Liver (tissue), 3 donors: ENCODE data around the gene AOPEP.

ENCODE experiments used
- ATF3 ChIP-seq: IDR thresholded peaks from 2 replicates; pipeline ENCODE4 v1.6.1; 2016; ENCODE audit warnings: antibody characterized with exemption
- CTCF ChIP-seq: fragments of 150-350 bp; IDR thresholded peaks from 2 replicates; pipeline ENCODE4 v1.5.1; 2017; ENCODE audit warnings: improper control_type of control experiment, low read depth, low read length; ENCODE audit not compliant: missing input control
- FOXA1 ChIP-seq: IDR thresholded peaks from 2 replicates; pipeline ENCODE4 v1.6.1; 2016; ENCODE audit warnings: antibody characterized with exemption
- GABPA ChIP-seq, 2 donors: IDR thresholded peaks in 1 of 2; conservative IDR thresholded peaks in 1 of 2; 2 replicates each; pipeline ENCODE4 v1.6.1; 2016; ENCODE audit warnings: antibody characterized with exemption in 2 of 2, mild to moderate bottlenecking in 1 of 2, moderate library complexity in 1 of 2
- HNF4G ChIP-seq: IDR thresholded peaks from 2 replicates; pipeline ENCODE4 v1.6.1; 2016; ENCODE audit warnings: antibody characterized with exemption
- JUND ChIP-seq, 2 donors: IDR thresholded peaks; 2 replicates each; pipeline ENCODE4 v1.6.1; 2016; ENCODE audit warnings: antibody characterized with exemption in 2 of 2
- MAX ChIP-seq: IDR thresholded peaks from 2 replicates; pipeline ENCODE4 v1.6.1; 2016; ENCODE audit warnings: antibody characterized with exemption
- RAD21 ChIP-seq, 2 donors: IDR thresholded peaks; 2 replicates each; pipeline ENCODE4 v1.6.1; 2016; ENCODE audit warnings: antibody characterized with exemption in 2 of 2, mild to moderate bottlenecking in 2 of 2
- REST ChIP-seq: IDR thresholded peaks from 2 replicates; pipeline ENCODE4 v1.6.1; 2016; ENCODE audit warnings: antibody characterized with exemption, mild to moderate bottlenecking
- TAF1 ChIP-seq: conservative IDR thresholded peaks from 2 replicates; pipeline ENCODE4 v1.6.1; 2016; ENCODE audit warnings: antibody characterized with exemption, mild to moderate bottlenecking
- YY1 ChIP-seq: IDR thresholded peaks from 2 replicates; pipeline ENCODE4 v1.6.1; 2016; ENCODE audit warnings: antibody characterized with exemption, mild to moderate bottlenecking
- ZBTB33 ChIP-seq: IDR thresholded peaks from 2 replicates; pipeline ENCODE4 v1.6.1; 2016; ENCODE audit warnings: antibody characterized with exemption
- donor health status: healthy.
- donor health status: healthy.

GRCh38 chr9:94950579-94951323 is 224.3 kb downstream of the AOPEP start:
- TF ChIP-seq CTCF (no peak), YY1 (peak; percentile 51), RAD21 (IDR thresholded peaks at IDR 0.05) (peak; percentile 59 to 72), GABPA (IDR thresholded peaks at IDR 0.05 in 1 of 2, conservative IDR thresholded peaks at IDR 0.05 in 1 of 2) (peak in 1 of 2 donors; percentile 15), ZBTB33 (peak; percentile 25), ATF3 (no peak), TAF1 (no peak), FOXA1 (peak; percentile 53), REST (peak; percentile 21), MAX (peak; percentile 70), HNF4G (peak; percentile 75), JUND (IDR thresholded peaks at IDR 0.05) (peak; percentile 48 to 60)
